Measurements from ENCODE around the gene RAMAC.

DNA sequence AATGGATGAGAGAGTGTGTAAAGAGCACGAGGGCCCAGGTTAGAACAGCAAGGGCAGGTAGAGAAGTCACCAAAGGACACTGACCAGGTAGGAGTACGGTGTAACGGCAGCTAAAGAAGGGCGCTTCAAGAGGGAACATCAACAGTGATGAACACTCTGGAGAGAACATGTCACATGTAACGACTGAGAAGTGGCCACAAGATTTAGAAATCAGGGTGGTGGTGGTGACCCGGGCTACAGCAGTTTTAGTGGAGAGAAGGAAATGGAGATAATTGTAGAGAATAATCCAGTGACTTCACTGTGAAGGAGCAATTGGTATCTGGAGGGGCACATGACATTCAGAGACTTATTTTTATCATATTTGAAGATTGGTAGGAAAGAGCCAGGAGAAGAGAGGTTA, 26.6 kb downstream of the RAMAC start:
- TF ChIP-seq, protein P1, sequence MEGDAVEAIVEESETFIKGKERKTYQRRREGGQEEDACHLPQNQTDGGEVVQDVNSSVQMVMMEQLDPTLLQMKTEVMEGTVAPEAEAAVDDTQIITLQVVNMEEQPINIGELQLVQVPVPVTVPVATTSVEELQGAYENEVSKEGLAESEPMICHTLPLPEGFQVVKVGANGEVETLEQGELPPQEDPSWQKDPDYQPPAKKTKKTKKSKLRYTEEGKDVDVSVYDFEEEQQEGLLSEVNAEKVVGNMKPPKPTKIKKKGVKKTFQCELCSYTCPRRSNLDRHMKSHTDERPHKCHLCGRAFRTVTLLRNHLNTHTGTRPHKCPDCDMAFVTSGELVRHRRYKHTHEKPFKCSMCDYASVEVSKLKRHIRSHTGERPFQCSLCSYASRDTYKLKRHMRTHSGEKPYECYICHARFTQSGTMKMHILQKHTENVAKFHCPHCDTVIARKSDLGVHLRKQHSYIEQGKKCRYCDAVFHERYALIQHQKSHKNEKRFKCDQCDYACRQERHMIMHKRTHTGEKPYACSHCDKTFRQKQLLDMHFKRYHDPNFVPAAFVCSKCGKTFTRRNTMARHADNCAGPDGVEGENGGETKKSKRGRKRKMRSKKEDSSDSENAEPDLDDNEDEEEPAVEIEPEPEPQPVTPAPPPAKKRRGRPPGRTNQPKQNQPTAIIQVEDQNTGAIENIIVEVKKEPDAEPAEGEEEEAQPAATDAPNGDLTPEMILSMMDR (IDR thresholded peaks at IDR 0.05) = no peak
- TF ChIP-seq EP300 (IDR thresholded peaks at IDR 0.05) (no peak), POLR2A (IDR thresholded peaks at IDR 0.05) (no peak)
